ENCODE measurements around the gene ARF3. TPM values are rescaled to one million over a fixed set of nuclear protein-coding genes. Genes with fewer than 3 reads are reported as not detected.

The ARF3 gene
- polyA plus RNA-seq, 1 donor (not counting 4 experiments of a cell fraction or from before 2014, with no cell fraction given), result 236 TPM

DNA sequence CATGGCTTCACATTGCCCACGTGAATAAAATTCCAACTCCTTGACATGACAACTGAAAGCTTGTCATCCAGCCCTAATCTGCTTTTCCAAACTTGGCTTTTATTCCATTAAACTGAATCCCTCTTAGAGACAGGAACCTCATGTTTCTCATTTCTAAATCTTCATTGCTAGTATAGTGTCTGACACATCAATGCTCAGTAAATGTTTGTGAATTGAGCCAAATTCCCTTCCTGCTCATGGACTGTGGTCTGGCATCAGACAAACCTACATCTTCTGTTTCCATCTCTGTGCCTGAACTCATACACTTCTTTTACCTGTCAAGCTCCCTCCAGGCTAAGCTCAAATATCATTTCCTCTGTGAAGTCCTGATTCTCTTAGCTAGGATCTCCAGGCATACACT is 27.7 kb downstream of the ARF3 start:
- no peak overlapping the region for H3K4me2 ChIP-seq (ENCODE audit: control insufficient read depth, extremely low read depth, insufficient read depth, low read depth, low read length)
- DNase-seq (ENCODE audit: low read depth, low spot score), result no peak
- H4K20me1 ChIP-seq (ENCODE audit: control insufficient read depth, extremely low read depth, insufficient read depth, low read length), result no peaks in the 10 kb centered on the region
- no peak overlapping the region for H2AFZ ChIP-seq (ENCODE audit: control insufficient read depth, low read length)
- dilution Hi-C loops (cut with MboI; ENCODE audit: extremely low pct_ligation_motif_present, low sequenced_read_pairs), result no loop called here
- no peak for FAIRE-seq
- H3K79me2 ChIP-seq (ENCODE audit: control insufficient read depth, insufficient read depth, low read length), result no peaks in the 10 kb centered on the region
- H3K9me1 ChIP-seq (ENCODE audit: control insufficient read depth, extremely low read depth, insufficient read depth, low read length), result no peaks in the 10 kb centered on the region
- H3K9ac ChIP-seq (ENCODE audit: control insufficient read depth, extremely low read depth, insufficient read depth, low read length), result no peak overlapping the region
- H3K27me3 ChIP-seq (ENCODE audit: control insufficient read depth, extremely low read depth, insufficient read depth, low read length), result no peaks in the 10 kb centered on the region
- no peak overlapping the region for H3K4me3 ChIP-seq (ENCODE audit: control insufficient read depth in 2 of 3, extremely low read depth in 1 of 3, insufficient read depth in 2 of 3, low read depth in 1 of 3, low read length in 3 of 3)
- no peak overlapping the region for H3K27ac ChIP-seq (ENCODE audit: control insufficient read depth, insufficient read depth, low read length)
- H3K36me3 ChIP-seq (ENCODE audit: control insufficient read depth in 2 of 2, extremely low read depth in 1 of 2, insufficient read depth in 2 of 2, low read length in 2 of 2), result peaks cover 26 to 31% of the 10 kb centered on the region in 2 experiments
- no peak for TF ChIP-seq EZH2 (IDR thresholded peaks at IDR 0.05; ENCODE audit: low read length)
- TF ChIP-seq, protein P1, sequence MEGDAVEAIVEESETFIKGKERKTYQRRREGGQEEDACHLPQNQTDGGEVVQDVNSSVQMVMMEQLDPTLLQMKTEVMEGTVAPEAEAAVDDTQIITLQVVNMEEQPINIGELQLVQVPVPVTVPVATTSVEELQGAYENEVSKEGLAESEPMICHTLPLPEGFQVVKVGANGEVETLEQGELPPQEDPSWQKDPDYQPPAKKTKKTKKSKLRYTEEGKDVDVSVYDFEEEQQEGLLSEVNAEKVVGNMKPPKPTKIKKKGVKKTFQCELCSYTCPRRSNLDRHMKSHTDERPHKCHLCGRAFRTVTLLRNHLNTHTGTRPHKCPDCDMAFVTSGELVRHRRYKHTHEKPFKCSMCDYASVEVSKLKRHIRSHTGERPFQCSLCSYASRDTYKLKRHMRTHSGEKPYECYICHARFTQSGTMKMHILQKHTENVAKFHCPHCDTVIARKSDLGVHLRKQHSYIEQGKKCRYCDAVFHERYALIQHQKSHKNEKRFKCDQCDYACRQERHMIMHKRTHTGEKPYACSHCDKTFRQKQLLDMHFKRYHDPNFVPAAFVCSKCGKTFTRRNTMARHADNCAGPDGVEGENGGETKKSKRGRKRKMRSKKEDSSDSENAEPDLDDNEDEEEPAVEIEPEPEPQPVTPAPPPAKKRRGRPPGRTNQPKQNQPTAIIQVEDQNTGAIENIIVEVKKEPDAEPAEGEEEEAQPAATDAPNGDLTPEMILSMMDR (optimal IDR thresholded peaks at IDR 0.05 in 1 of 3, IDR thresholded peaks at IDR 0.05 in 1 of 3, conservative IDR thresholded peaks at IDR 0.05 in 1 of 3; ENCODE audit: extremely low read depth in 1 of 3, insufficient read depth in 2 of 3, low read length in 3 of 3), result no peak
- H3K4me1 ChIP-seq (ENCODE audit: control insufficient read depth, extremely low read depth, insufficient read depth, low read length), result peaks cover 4% of the 10 kb centered on the region
- H3K9me3 ChIP-seq (ENCODE audit: control insufficient read depth, low read depth, low read length), result no peaks in the 10 kb centered on the region

GRCh38 chr12:48927261-48927660 is 30.0 kb downstream of the ARF3 start:
- no peaks in the 10 kb centered on the region for H4K20me1 ChIP-seq (ENCODE audit: control insufficient read depth, extremely low read depth, insufficient read depth, low read length)
- H3K4me1 ChIP-seq (ENCODE audit: control insufficient read depth, extremely low read depth, insufficient read depth, low read length), result peaks cover 4% of the 10 kb centered on the region
- H3K9me1 ChIP-seq (ENCODE audit: control insufficient read depth, extremely low read depth, insufficient read depth, low read length), result no peaks in the 10 kb centered on the region
- DNase-seq (ENCODE audit: low read depth, low spot score) (no peak), FAIRE-seq (no peak)
- H3K9me3 ChIP-seq (ENCODE audit: control insufficient read depth, low read depth, low read length), result no peaks in the 10 kb centered on the region
- no peak overlapping the region for H3K27ac ChIP-seq (ENCODE audit: control insufficient read depth, insufficient read depth, low read length)
- H3K4me2 ChIP-seq (ENCODE audit: control insufficient read depth, extremely low read depth, insufficient read depth, low read depth, low read length), result no peak overlapping the region
- dilution Hi-C loops (cut with MboI; ENCODE audit: extremely low pct_ligation_motif_present, low sequenced_read_pairs), result no loop called here
- no peaks in the 10 kb centered on the region for H3K79me2 ChIP-seq (ENCODE audit: control insufficient read depth, insufficient read depth, low read length)
- H3K36me3 ChIP-seq (ENCODE audit: control insufficient read depth in 2 of 2, extremely low read depth in 1 of 2, insufficient read depth in 2 of 2, low read length in 2 of 2), result peaks cover 26 to 37% of the 10 kb centered on the region in 2 experiments
- H3K9ac ChIP-seq (ENCODE audit: control insufficient read depth, extremely low read depth, insufficient read depth, low read length), result no peak overlapping the region
- no peaks in the 10 kb centered on the region for H3K27me3 ChIP-seq (ENCODE audit: control insufficient read depth, extremely low read depth, insufficient read depth, low read length)
- H2AFZ ChIP-seq (ENCODE audit: control insufficient read depth, low read length), result no peak overlapping the region
- H3K4me3 ChIP-seq (ENCODE audit: control insufficient read depth in 2 of 3, extremely low read depth in 1 of 3, insufficient read depth in 2 of 3, low read depth in 1 of 3, low read length in 3 of 3), result no peak overlapping the region
- TF ChIP-seq, protein P1 (optimal IDR thresholded peaks at IDR 0.05 in 1 of 3, IDR thresholded peaks at IDR 0.05 in 1 of 3, conservative IDR thresholded peaks at IDR 0.05 in 1 of 3; ENCODE audit: extremely low read depth in 1 of 3, insufficient read depth in 2 of 3, low read length in 3 of 3), result no peak
- TF ChIP-seq EZH2 (IDR thresholded peaks at IDR 0.05; ENCODE audit: low read length), result no peak
